ENCODE results near the gene RUNX2. TPM values are rescaled to one million over a fixed set of nuclear protein-coding genes. Genes with fewer than 3 reads are reported as not detected.

Gene RUNX2
- total and polyA plus RNA-seq, 2 of the 8 experiments (the other 6 are each of a cell fraction or from before 2014, with no cell fraction given) = 0.26 to 1.2 TPM

- no peak overlapping the region for H2BK120ac ChIP-seq (replicated peaks; ENCODE audit: low read depth, low read length)
- CTCF ChIA-PET (ENCODE audit: partially characterized antibody) = no interaction called here
- TF ChIP-seq TAF7 (optimal IDR thresholded peaks at IDR 0.05; ENCODE audit: borderline replicate concordance, low read depth, low read length) (no peak), MAX (IDR thresholded peaks at IDR 0.05) (no peak), RNF2 (IDR thresholded peaks at IDR 0.05; ENCODE audit: borderline replicate concordance, low read depth, low read length, missing control alignments, poor library complexity, severe bottlenecking) (no peak), ATF2 (IDR thresholded peaks at IDR 0.05; ENCODE audit: low read length) (no peak), EZH2 (IDR thresholded peaks at IDR 0.05; ENCODE audit: low read depth, low read length, severe bottlenecking) (no peak), SRF (IDR thresholded peaks at IDR 0.05; ENCODE audit: low read depth, low read length) (no peak), CHD1 (IDR thresholded peaks at IDR 0.05; ENCODE audit: low read depth, low read length) (no peak), SUZ12 (IDR thresholded peaks at IDR 0.05; ENCODE audit: low read length) (no peak), ATF3 (IDR thresholded peaks at IDR 0.05; ENCODE audit: insufficient read depth, low read depth, low read length) (no peak), BACH1 (IDR thresholded peaks at IDR 0.05; ENCODE audit: low read length) (no peak), TEAD4 (IDR thresholded peaks at IDR 0.05; ENCODE audit: low read depth, low read length) (no peak), JUND (IDR thresholded peaks at IDR 0.05; ENCODE audit: low read length) (no peak)
These were observed 381.7 kb downstream of the RUNX2 start for GRCh38 chr6:45709781-45710220.

More at GRCh38 chr6:45709781-45710220, 381.7 kb downstream of the RUNX2 start:
- POLR2A ChIA-PET (ENCODE audit: partially characterized antibody) = no interaction called here
- Histone ChIP-seq H4K5ac (ENCODE audit: insufficient read length, low read depth, low read length) (no peak overlapping the region), H3K23ac (ENCODE audit: insufficient read length) (no peak overlapping the region), H3K9me3 (ENCODE audit: insufficient read depth in 2 of 2, low read depth in 1 of 2, low read length in 1 of 2) (no peaks in the 10 kb centered on the region), H3K4me2 (ENCODE audit: insufficient read depth in 1 of 2, low read depth in 2 of 2, low read length in 2 of 2) (no peak overlapping the region), H4K91ac (replicated peaks; ENCODE audit: insufficient read length, low read length) (no peak overlapping the region), H4K8ac (ENCODE audit: extremely low read depth, insufficient read depth, low read length) (no peak overlapping the region), H3K79me1 (ENCODE audit: low read depth, low read length) (no peaks in the 10 kb centered on the region), H3K27ac (ENCODE audit: low read depth, low read length) (no peak overlapping the region), H2BK15ac (ENCODE audit: low read length) (no peak overlapping the region), H2BK20ac (ENCODE audit: low read length) (no peak overlapping the region), H3K4me3 (ENCODE audit: extremely low read depth in 1 of 4, insufficient read depth in 2 of 4, low read depth in 3 of 4, low read length in 4 of 4) (no peak overlapping the region), H3K27me3 (replicated peaks in 1 of 4; ENCODE audit: control insufficient read depth in 3 of 4, extremely low read depth in 1 of 4, insufficient read depth in 3 of 4, low read length in 3 of 4) (peaks cover 0 to 2% (median 0%) of the 10 kb centered on the region in 4 experiments; a peak in 1 of 7 replicates), H3K36me3 (ENCODE audit: control insufficient read depth in 2 of 4, insufficient read depth in 4 of 4, low read length in 3 of 4) (no peaks in the 10 kb centered on the region), H2BK5ac (ENCODE audit: low read depth, low read length) (no peak overlapping the region), H3K79me2 (ENCODE audit: control insufficient read depth in 1 of 2, insufficient read depth in 2 of 2, low read length in 2 of 2) (no peaks in the 10 kb centered on the region), H3K4me1 (replicated peaks in 1 of 4; ENCODE audit: control insufficient read depth in 3 of 4, insufficient read depth in 4 of 4, low read length in 3 of 4) (no peaks in the 10 kb centered on the region), H2AFZ (ENCODE audit: low read length) (no peak overlapping the region), H3K14ac (ENCODE audit: insufficient read length) (no peak overlapping the region), H3K23me2 (ENCODE audit: low read depth, low read length) (no peaks in the 10 kb centered on the region), H2BK12ac (ENCODE audit: low read depth, low read length) (no peak overlapping the region), H3K4ac (replicated peaks; ENCODE audit: insufficient read length, low read depth, low read length) (no peak overlapping the region), H3K9ac (replicated peaks in 1 of 4; ENCODE audit: extremely low read depth in 1 of 4, low read depth in 3 of 4, low read length in 3 of 4) (no peak overlapping the region), H3K56ac (replicated peaks; ENCODE audit: insufficient read length, low read depth, low read length) (no peak overlapping the region), H4K20me1 (replicated peaks in 1 of 2; ENCODE audit: control insufficient read depth in 1 of 2, insufficient read depth in 2 of 2, low read length in 2 of 2) (no peaks in the 10 kb centered on the region), H3K18ac (ENCODE audit: extremely low read depth, low read length) (no peak overlapping the region), H2AK5ac (ENCODE audit: low read depth, low read length) (no peak overlapping the region)
- DNase-seq (ENCODE audit: low read depth in 1 of 2, low spot score in 2 of 2) (no peak), FAIRE-seq (no peak)
- WGBS, 2 experiments (ENCODE audit: extremely low coverage in 1 of 2, insufficient coverage in 1 of 2, insufficient read length in 1 of 2, insufficient replicate concordance in 2 of 2, low coverage in 1 of 2, low lambda C conversion rate in 2 of 2, missing lambda C conversion rate in 1 of 2) = 92% methylated on average over 6 of the region's 6 CpGs; no CpG with 5 or more reads in 1 of the 2 experiments

Data from H1 (cell line).